ENCODE measurements around the gene SNED1.

The SNED1 gene

GRCh38 chr2:241137276-241138190 is 139.1 kb downstream of the SNED1 start:
- Histone ChIP-seq H3K36me3 (ENCODE audit: insufficient read depth, low read length) (peaks cover 22% of the 10 kb centered on the region; the same call in 1 of the 2 replicates), H3K4me3 (no peak overlapping the region), H3K9me3 (ENCODE audit: low read depth, low read length) (no peaks in the 10 kb centered on the region), H3K27ac (no peak overlapping the region), H3K9ac (ENCODE audit: insufficient read length) (no peak overlapping the region)
- no peak for TF ChIP-seq POLR2AphosphoS5 (IDR thresholded peaks at IDR 0.05; ENCODE audit: borderline replicate concordance, low read depth, low read length)
- no peak for TF ChIP-seq EZH2 (IDR thresholded peaks at IDR 0.05)
- TF ChIP-seq FOXP2 (optimal IDR thresholded peaks at IDR 0.05; ENCODE audit: control extremely low read depth, extremely low read length, insufficient read depth) = no peak
- no peak for DNase-seq (ENCODE audit: low read depth, low spot score)

GRCh38 chr2:241138471-241138870 is 140.1 kb downstream of the SNED1 start:
- peaks cover 17% of the 10 kb centered on the region; the same call in 1 of the 2 replicates for H3K36me3 ChIP-seq (ENCODE audit: insufficient read depth, low read length)
- H3K9me3 ChIP-seq (ENCODE audit: low read depth, low read length) = no peaks in the 10 kb centered on the region
- no peak for DNase-seq (ENCODE audit: low read depth, low spot score)
- H3K27ac ChIP-seq = no peak overlapping the region
- H3K4me3 ChIP-seq = no peak overlapping the region
- H3K9ac ChIP-seq (ENCODE audit: insufficient read length) = no peak overlapping the region
- TF ChIP-seq FOXP2 (optimal IDR thresholded peaks at IDR 0.05; ENCODE audit: control extremely low read depth, extremely low read length, insufficient read depth) (no peak), POLR2AphosphoS5 (IDR thresholded peaks at IDR 0.05; ENCODE audit: borderline replicate concordance, low read depth, low read length) (no peak), EZH2 (IDR thresholded peaks at IDR 0.05) (no peak)

GRCh38 chr2:241139531-241140444 is 141.4 kb downstream of the SNED1 start:
- DNase-seq (ENCODE audit: low read depth, low spot score) = no peak
- Histone ChIP-seq H3K9me3 (ENCODE audit: low read depth, low read length) (no peaks in the 10 kb centered on the region), H3K9ac (ENCODE audit: insufficient read length) (no peak overlapping the region), H3K36me3 (ENCODE audit: insufficient read depth, low read length) (peaks cover 20% of the 10 kb centered on the region; the same call in 1 of the 2 replicates), H3K27ac (no peak overlapping the region), H3K4me3 (no peak overlapping the region)
- TF ChIP-seq EZH2 (IDR thresholded peaks at IDR 0.05) (no peak), FOXP2 (optimal IDR thresholded peaks at IDR 0.05; ENCODE audit: control extremely low read depth, extremely low read length, insufficient read depth) (no peak), POLR2AphosphoS5 (IDR thresholded peaks at IDR 0.05; ENCODE audit: borderline replicate concordance, low read depth, low read length) (no peak)

- H3K36me3 ChIP-seq (ENCODE audit: insufficient read depth, low read length) = peaks cover 15% of the 10 kb centered on the region; the same call in 1 of the 2 replicates
- H3K27ac ChIP-seq = no peak overlapping the region
- DNase-seq (ENCODE audit: low read depth, low spot score) = no peak
- H3K9ac ChIP-seq (ENCODE audit: insufficient read length) = no peak overlapping the region
- H3K9me3 ChIP-seq (ENCODE audit: low read depth, low read length) = no peaks in the 10 kb centered on the region
- TF ChIP-seq EZH2 (IDR thresholded peaks at IDR 0.05) (no peak), FOXP2 (optimal IDR thresholded peaks at IDR 0.05; ENCODE audit: control extremely low read depth, extremely low read length, insufficient read depth) (no peak), POLR2AphosphoS5 (IDR thresholded peaks at IDR 0.05; ENCODE audit: borderline replicate concordance, low read depth, low read length) (no peak)
- no peak overlapping the region for H3K4me3 ChIP-seq
Measured at GRCh38 chr2:241140445-241140840, 142.0 kb downstream of the SNED1 start.

- Histone ChIP-seq H3K36me3 (ENCODE audit: insufficient read depth, low read length) (peaks cover 12% of the 10 kb centered on the region; the same call in 1 of the 2 replicates), H3K4me3 (no peak overlapping the region), H3K9ac (ENCODE audit: insufficient read length) (no peak overlapping the region), H3K9me3 (ENCODE audit: low read depth, low read length) (no peaks in the 10 kb centered on the region), H3K27ac (no peak overlapping the region)
- DNase-seq (ENCODE audit: low read depth, low spot score) = no peak
- TF ChIP-seq POLR2AphosphoS5 (IDR thresholded peaks at IDR 0.05; ENCODE audit: borderline replicate concordance, low read depth, low read length) (no peak), EZH2 (IDR thresholded peaks at IDR 0.05) (no peak), FOXP2 (optimal IDR thresholded peaks at IDR 0.05; ENCODE audit: control extremely low read depth, extremely low read length, insufficient read depth) (no peak)
Measured at GRCh38 chr2:241141214-241141770, 142.9 kb downstream of the SNED1 start.

GRCh38 chr2:241142063-241142462 is 143.6 kb downstream of the SNED1 start:
- no peak overlapping the region for H3K27ac ChIP-seq
- no peak for DNase-seq (ENCODE audit: low read depth, low spot score)
- no peak overlapping the region for H3K9ac ChIP-seq (ENCODE audit: insufficient read length)
- TF ChIP-seq FOXP2 (optimal IDR thresholded peaks at IDR 0.05; ENCODE audit: control extremely low read depth, extremely low read length, insufficient read depth) = no peak
- no peak for TF ChIP-seq POLR2AphosphoS5 (IDR thresholded peaks at IDR 0.05; ENCODE audit: borderline replicate concordance, low read depth, low read length)
- no peak for TF ChIP-seq EZH2 (IDR thresholded peaks at IDR 0.05)
- no peaks in the 10 kb centered on the region for H3K9me3 ChIP-seq (ENCODE audit: low read depth, low read length)
- no peak overlapping the region for H3K4me3 ChIP-seq
- peaks cover 5% of the 10 kb centered on the region; the same call in 1 of the 2 replicates for H3K36me3 ChIP-seq (ENCODE audit: insufficient read depth, low read length)

GRCh38 chr2:241142593-241142992 is 144.2 kb downstream of the SNED1 start:
- Histone ChIP-seq H3K9me3 (ENCODE audit: low read depth, low read length) (no peaks in the 10 kb centered on the region), H3K36me3 (ENCODE audit: insufficient read depth, low read length) (peaks cover 5% of the 10 kb centered on the region; the same call in 1 of the 2 replicates), H3K27ac (no peak overlapping the region), H3K9ac (ENCODE audit: insufficient read length) (no peak overlapping the region), H3K4me3 (no peak overlapping the region)
- DNase-seq (ENCODE audit: low read depth, low spot score) = no peak
- TF ChIP-seq EZH2 (IDR thresholded peaks at IDR 0.05) (no peak), FOXP2 (optimal IDR thresholded peaks at IDR 0.05; ENCODE audit: control extremely low read depth, extremely low read length, insufficient read depth) (no peak), POLR2AphosphoS5 (IDR thresholded peaks at IDR 0.05; ENCODE audit: borderline replicate concordance, low read depth, low read length) (no peak)
